ENCODE results near the gene PTPN5. TPM values are rescaled to one million over a fixed set of nuclear protein-coding genes. Genes with fewer than 3 reads are reported as not detected.

PTPN5 gene
- total RNA-seq, 5 donors from 2014 or later (not counting 1 experiment from before 2014, with no cell fraction given): 0.22 TPM; not detected in 4

- Histone ChIP-seq H3K36me3 (ENCODE audit: control insufficient read depth in 2 of 2, extremely low read depth in 1 of 2, insufficient read depth in 1 of 2, low read length in 1 of 2) (no peaks in the 10 kb centered on the region), H3K9me3 (no peaks in the 10 kb centered on the region), H3K27ac (ENCODE audit: low read length) (no peak overlapping the region), H3K27me3 (replicated peaks in 1 of 2; ENCODE audit: control insufficient read depth in 2 of 2, extremely low read depth in 1 of 2, insufficient read depth in 2 of 2, low read length in 1 of 2) (peaks cover 0 to 10% of the 10 kb centered on the region in 2 experiments), H3K4me1 (ENCODE audit: control insufficient read depth in 1 of 2, extremely low read depth in 1 of 2, insufficient read depth in 2 of 2, low read length in 2 of 2) (peaks cover 0 to 1% of the 10 kb centered on the region in 2 experiments), H3K4me3 (ENCODE audit: control insufficient read depth in 1 of 2, extremely low read depth in 1 of 2, low read length in 1 of 2) (no peak overlapping the region)
- no peaks in the 10 kb centered on the region for H3K36me3 Mint-ChIP-seq
- CTCF ChIA-PET: no interaction called here
- POLR2A ChIA-PET: no interaction called here
- no peak for ATAC-seq (replicated peaks in 1 of 4)
- 87% methylated on average over 6 of the region's 7 CpGs for WGBS (ENCODE audit: insufficient coverage)
- no peak overlapping the region for H3K4me3 Mint-ChIP-seq
- no peak for DNase-seq
- H3K27ac Mint-ChIP-seq: no peak overlapping the region
- H3K27me3 Mint-ChIP-seq: peaks cover 0 to 4% of the 10 kb centered on the region in 2 donors
- peaks cover 0 to 2% (median 0%) of the 10 kb centered on the region in 3 donors for H3K4me1 Mint-ChIP-seq
- H3K9me3 Mint-ChIP-seq: no peaks in the 10 kb centered on the region
Measured at GRCh38 chr11:18715476-18715875, 76.1 kb downstream of the PTPN5 start.

GRCh38 chr11:18714443-18714780 lies 77.2 kb downstream of the PTPN5 start:
- ATAC-seq (replicated peaks in 1 of 4) (no peak), DNase-seq (no peak)
- Histone ChIP-seq H3K27me3 (replicated peaks in 1 of 2; ENCODE audit: control insufficient read depth in 2 of 2, extremely low read depth in 1 of 2, insufficient read depth in 2 of 2, low read length in 1 of 2) (peaks cover 0 to 10% of the 10 kb centered on the region in 2 experiments), H3K27ac (ENCODE audit: low read length) (no peak overlapping the region), H3K4me3 (ENCODE audit: control insufficient read depth in 1 of 2, extremely low read depth in 1 of 2, low read length in 1 of 2) (no peak overlapping the region), H3K36me3 (ENCODE audit: control insufficient read depth in 2 of 2, extremely low read depth in 1 of 2, insufficient read depth in 1 of 2, low read length in 1 of 2) (no peaks in the 10 kb centered on the region), H3K4me1 (ENCODE audit: control insufficient read depth in 1 of 2, extremely low read depth in 1 of 2, insufficient read depth in 2 of 2, low read length in 2 of 2) (no peaks in the 10 kb centered on the region), H3K9me3 (no peaks in the 10 kb centered on the region)
- no peaks in the 10 kb centered on the region for H3K36me3 Mint-ChIP-seq
- no peaks in the 10 kb centered on the region for H3K4me1 Mint-ChIP-seq
- H3K27ac Mint-ChIP-seq: no peak overlapping the region
- ChIA-PET POLR2A (no interaction called here), CTCF (no interaction called here)
- H3K4me3 Mint-ChIP-seq: no peak overlapping the region
- H3K9me3 Mint-ChIP-seq: no peaks in the 10 kb centered on the region
- peaks cover 0 to 4% of the 10 kb centered on the region in 2 donors for H3K27me3 Mint-ChIP-seq
- 91% methylated on average over 5 of the region's 10 CpGs for WGBS (ENCODE audit: insufficient coverage)

GRCh38 chr11:18713646-18714442 lies 77.8 kb downstream of the PTPN5 start:
- Histone ChIP-seq H3K4me1 (ENCODE audit: control insufficient read depth in 1 of 2, extremely low read depth in 1 of 2, insufficient read depth in 2 of 2, low read length in 2 of 2) (no peaks in the 10 kb centered on the region), H3K27me3 (replicated peaks in 1 of 2; ENCODE audit: control insufficient read depth in 2 of 2, extremely low read depth in 1 of 2, insufficient read depth in 2 of 2, low read length in 1 of 2) (peaks cover 0 to 13% of the 10 kb centered on the region in 2 experiments), H3K4me3 (ENCODE audit: control insufficient read depth in 1 of 2, extremely low read depth in 1 of 2, low read length in 1 of 2) (no peak overlapping the region), H3K36me3 (ENCODE audit: control insufficient read depth in 2 of 2, extremely low read depth in 1 of 2, insufficient read depth in 1 of 2, low read length in 1 of 2) (no peaks in the 10 kb centered on the region), H3K9me3 (no peaks in the 10 kb centered on the region), H3K27ac (ENCODE audit: low read length) (no peak overlapping the region)
- ChIA-PET CTCF (interaction anchor here (0.5 to 1.3 kb wide), 3 partner anchors 8 kb away, joined by 3 read pairs; no protein-coding TSS in a partner anchor), POLR2A (no interaction called here)
- H3K27me3 Mint-ChIP-seq: peaks cover 0 to 4% of the 10 kb centered on the region in 2 donors
- no peaks in the 10 kb centered on the region for H3K9me3 Mint-ChIP-seq
- H3K27ac Mint-ChIP-seq: no peak overlapping the region
- DNase-seq (no peak), ATAC-seq (replicated peaks in 1 of 4) (no peak)
- H3K4me1 Mint-ChIP-seq: no peaks in the 10 kb centered on the region
- 89% methylated on average over 25 of the region's 26 CpGs for WGBS (ENCODE audit: insufficient coverage)
- no peaks in the 10 kb centered on the region for H3K36me3 Mint-ChIP-seq
- no peak overlapping the region for H3K4me3 Mint-ChIP-seq

- Histone ChIP-seq H3K36me3 (ENCODE audit: control insufficient read depth in 2 of 2, extremely low read depth in 1 of 2, insufficient read depth in 1 of 2, low read length in 1 of 2) (no peaks in the 10 kb centered on the region), H3K4me3 (ENCODE audit: control insufficient read depth in 1 of 2, extremely low read depth in 1 of 2, low read length in 1 of 2) (no peak overlapping the region), H3K27me3 (replicated peaks in 1 of 2; ENCODE audit: control insufficient read depth in 2 of 2, extremely low read depth in 1 of 2, insufficient read depth in 2 of 2, low read length in 1 of 2) (peaks cover 0 to 17% of the 10 kb centered on the region in 2 experiments), H3K9me3 (no peaks in the 10 kb centered on the region), H3K27ac (ENCODE audit: low read length) (no peak overlapping the region), H3K4me1 (ENCODE audit: control insufficient read depth in 1 of 2, extremely low read depth in 1 of 2, insufficient read depth in 2 of 2, low read length in 2 of 2) (peaks cover 0 to 16% of the 10 kb centered on the region in 2 experiments)
- no peaks in the 10 kb centered on the region for H3K36me3 Mint-ChIP-seq
- H3K9me3 Mint-ChIP-seq: no peaks in the 10 kb centered on the region
- H3K27ac Mint-ChIP-seq: no peak overlapping the region
- WGBS (ENCODE audit: insufficient coverage): 50% methylated on average over 2 of the region's 5 CpGs
- H3K4me3 Mint-ChIP-seq: no peak overlapping the region
- CTCF ChIA-PET: no interaction called here
- H3K4me1 Mint-ChIP-seq: peaks cover 12 to 14% (median 13%) of the 10 kb centered on the region in 3 donors
- DNase-seq: no peak
- POLR2A ChIA-PET: interaction anchor here in 1 of 2 donors (0.6 kb wide), 1 partner anchor 634 kb away, joined by 16 read pairs; no protein-coding TSS in a partner anchor
- no peaks in the 10 kb centered on the region for H3K27me3 Mint-ChIP-seq
- no peak for ATAC-seq (replicated peaks in 1 of 4)
Measured at GRCh38 chr11:18710545-18710944, 81.1 kb downstream of the PTPN5 start.

GRCh38 chr11:18709414-18709813 lies 82.2 kb downstream of the PTPN5 start:
- Histone ChIP-seq H3K4me1 (ENCODE audit: control insufficient read depth in 1 of 2, extremely low read depth in 1 of 2, insufficient read depth in 2 of 2, low read length in 2 of 2) (peaks cover 0 to 21% of the 10 kb centered on the region in 2 experiments), H3K27me3 (replicated peaks in 1 of 2; ENCODE audit: control insufficient read depth in 2 of 2, extremely low read depth in 1 of 2, insufficient read depth in 2 of 2, low read length in 1 of 2) (peaks cover 0 to 17% of the 10 kb centered on the region in 2 experiments), H3K27ac (ENCODE audit: low read length) (no peak overlapping the region), H3K9me3 (no peaks in the 10 kb centered on the region), H3K4me3 (ENCODE audit: control insufficient read depth in 1 of 2, extremely low read depth in 1 of 2, low read length in 1 of 2) (no peak overlapping the region), H3K36me3 (ENCODE audit: control insufficient read depth in 2 of 2, extremely low read depth in 1 of 2, insufficient read depth in 1 of 2, low read length in 1 of 2) (no peaks in the 10 kb centered on the region)
- H3K4me1 Mint-ChIP-seq: peaks cover 20 to 24% (median 24%) of the 10 kb centered on the region in 3 donors
- peaks cover 0 to 2% of the 10 kb centered on the region in 2 donors for H3K27me3 Mint-ChIP-seq
- no peaks in the 10 kb centered on the region for H3K9me3 Mint-ChIP-seq
- no peak overlapping the region for H3K27ac Mint-ChIP-seq
- DNase-seq: no peak
- H3K36me3 Mint-ChIP-seq: no peaks in the 10 kb centered on the region
- ChIA-PET CTCF (no interaction called here), POLR2A (no interaction called here)
- ATAC-seq (replicated peaks in 1 of 4): no peak
- no CpG with 5 or more reads among the region's 4 CpGs for WGBS (ENCODE audit: insufficient coverage)
- no peak overlapping the region for H3K4me3 Mint-ChIP-seq

- Histone ChIP-seq H3K4me3 (ENCODE audit: control insufficient read depth in 1 of 2, extremely low read depth in 1 of 2, low read length in 1 of 2) (no peak overlapping the region), H3K36me3 (ENCODE audit: control insufficient read depth in 2 of 2, extremely low read depth in 1 of 2, insufficient read depth in 1 of 2, low read length in 1 of 2) (no peaks in the 10 kb centered on the region), H3K4me1 (ENCODE audit: control insufficient read depth in 1 of 2, extremely low read depth in 1 of 2, insufficient read depth in 2 of 2, low read length in 2 of 2) (peaks cover 0 to 21% of the 10 kb centered on the region in 2 experiments), H3K27ac (ENCODE audit: low read length) (no peak overlapping the region), H3K9me3 (no peaks in the 10 kb centered on the region), H3K27me3 (replicated peaks in 1 of 2; ENCODE audit: control insufficient read depth in 2 of 2, extremely low read depth in 1 of 2, insufficient read depth in 2 of 2, low read length in 1 of 2) (peaks cover 0 to 13% of the 10 kb centered on the region in 2 experiments)
- peaks cover 20 to 33% (median 28%) of the 10 kb centered on the region in 3 donors for H3K4me1 Mint-ChIP-seq
- peak overlapping the region in 1 of 3 donors; percentile 84 for H3K4me3 Mint-ChIP-seq
- no peaks in the 10 kb centered on the region for H3K36me3 Mint-ChIP-seq
- no peaks in the 10 kb centered on the region for H3K9me3 Mint-ChIP-seq
- 90% methylated on average over 8 of the region's 12 CpGs for WGBS (ENCODE audit: insufficient coverage)
- DNase-seq: no peak
- peak overlapping the region in 1 of 2 donors; percentile 28 for H3K27ac Mint-ChIP-seq
- POLR2A ChIA-PET: no interaction called here
- CTCF ChIA-PET: interaction anchor here in 1 of 2 donors (2.0 kb wide), 1 partner anchor 14 kb away, joined by 8 read pairs; no protein-coding TSS in a partner anchor
- H3K27me3 Mint-ChIP-seq: peaks cover 0 to 2% of the 10 kb centered on the region in 2 donors
- ATAC-seq (replicated peaks in 1 of 4): no peak
Measured at GRCh38 chr11:18707811-18708340, 83.7 kb downstream of the PTPN5 start.

Data from T-cell (primary cell).